Testis (tissue), 2 donors: ENCODE results near the gene ZNF574.

Experiments used
- POLR2A ChIP-seq: fragments of 450-650 bp; IDR thresholded peaks from one replicate; pipeline ENCODE4 v1.6.1; 2017; ENCODE audit warnings: antibody characterized with exemption, mild to moderate bottlenecking, moderate library complexity
- TF ChIP-seq, protein P1 (sequence below), 3 experiments: fragments of 450-650 bp in 2 of 3; fragments of 200-600 bp in 1 of 3; sonication (generic) in 1 of 3; IDR thresholded peaks; one replicate each; pipeline ENCODE4 v1.5.1; 2016 to 2019; ENCODE audit warnings: antibody characterized with exemption in 3 of 3, mild to moderate bottlenecking in 2 of 3, moderate library complexity in 1 of 3

DNA sequence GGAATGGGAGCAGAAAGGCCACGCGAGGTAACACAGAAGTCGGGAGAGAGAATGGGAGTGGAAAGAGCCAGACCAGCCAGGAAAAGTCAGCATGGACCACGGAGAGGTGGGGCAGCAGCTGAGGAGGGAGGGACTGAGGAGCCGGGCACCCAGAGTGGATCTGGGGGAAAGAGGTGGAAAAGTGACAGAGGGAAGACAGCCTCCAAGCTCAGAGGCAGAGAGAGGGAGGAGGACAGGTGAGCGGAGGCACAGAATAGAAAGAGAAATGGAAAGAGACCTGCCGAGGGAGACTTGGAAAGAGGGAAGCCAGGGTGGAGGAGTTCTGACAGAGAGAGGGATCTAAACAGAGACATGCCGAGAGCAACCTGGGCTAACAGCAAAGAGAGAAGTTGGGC, 7.6 kb upstream of the ZNF574 start:
- no peak for TF ChIP-seq POLR2A
- TF ChIP-seq, protein P1, sequence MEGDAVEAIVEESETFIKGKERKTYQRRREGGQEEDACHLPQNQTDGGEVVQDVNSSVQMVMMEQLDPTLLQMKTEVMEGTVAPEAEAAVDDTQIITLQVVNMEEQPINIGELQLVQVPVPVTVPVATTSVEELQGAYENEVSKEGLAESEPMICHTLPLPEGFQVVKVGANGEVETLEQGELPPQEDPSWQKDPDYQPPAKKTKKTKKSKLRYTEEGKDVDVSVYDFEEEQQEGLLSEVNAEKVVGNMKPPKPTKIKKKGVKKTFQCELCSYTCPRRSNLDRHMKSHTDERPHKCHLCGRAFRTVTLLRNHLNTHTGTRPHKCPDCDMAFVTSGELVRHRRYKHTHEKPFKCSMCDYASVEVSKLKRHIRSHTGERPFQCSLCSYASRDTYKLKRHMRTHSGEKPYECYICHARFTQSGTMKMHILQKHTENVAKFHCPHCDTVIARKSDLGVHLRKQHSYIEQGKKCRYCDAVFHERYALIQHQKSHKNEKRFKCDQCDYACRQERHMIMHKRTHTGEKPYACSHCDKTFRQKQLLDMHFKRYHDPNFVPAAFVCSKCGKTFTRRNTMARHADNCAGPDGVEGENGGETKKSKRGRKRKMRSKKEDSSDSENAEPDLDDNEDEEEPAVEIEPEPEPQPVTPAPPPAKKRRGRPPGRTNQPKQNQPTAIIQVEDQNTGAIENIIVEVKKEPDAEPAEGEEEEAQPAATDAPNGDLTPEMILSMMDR (IDR thresholded peaks at IDR 0.05): no peak
